Nephron progenitor cell (in vitro differentiated cells): ENCODE measurements around the gene OSGEPL1.

ENCODE experiments used
- DNase-seq: peaks from one replicate; pipeline ENCODE4 v3.0.0; 2021
- H3K27ac Mint-ChIP-seq: 2 replicates; pipeline ENCODE4 v1.8.0; 2021; ENCODE audit warnings: mild to moderate bottlenecking, moderate library complexity, mixed read lengths
- H3K27me3 Mint-ChIP-seq: 2 replicates; pipeline ENCODE4 v1.8.0; 2021; ENCODE audit warnings: mild to moderate bottlenecking, low read depth, mixed read lengths; ENCODE audit not compliant: poor library complexity
- H3K36me3 Mint-ChIP-seq: 2 replicates; pipeline ENCODE4 v1.8.0; 2021; ENCODE audit warnings: low read depth, mixed read lengths
- H3K4me1 Mint-ChIP-seq: 2 replicates; pipeline ENCODE4 v1.8.0; 2021; ENCODE audit warnings: mixed read lengths
- H3K4me3 Mint-ChIP-seq: 2 replicates; pipeline ENCODE4 v1.8.0; 2021; ENCODE audit warnings: mild to moderate bottlenecking, moderate library complexity, mixed read lengths
- H3K9me3 Mint-ChIP-seq: 2 replicates; pipeline ENCODE4 v1.8.0; 2021; ENCODE audit warnings: mild to moderate bottlenecking, moderate library complexity, mixed read lengths
- CTCF ChIP-seq: fragments of 200-600 bp; sonication (generic); IDR thresholded peaks from 2 replicates; pipeline ENCODE4 v1.5.0; 2021; ENCODE audit warnings: antibody characterized with exemption

The OSGEPL1 gene

DNA sequence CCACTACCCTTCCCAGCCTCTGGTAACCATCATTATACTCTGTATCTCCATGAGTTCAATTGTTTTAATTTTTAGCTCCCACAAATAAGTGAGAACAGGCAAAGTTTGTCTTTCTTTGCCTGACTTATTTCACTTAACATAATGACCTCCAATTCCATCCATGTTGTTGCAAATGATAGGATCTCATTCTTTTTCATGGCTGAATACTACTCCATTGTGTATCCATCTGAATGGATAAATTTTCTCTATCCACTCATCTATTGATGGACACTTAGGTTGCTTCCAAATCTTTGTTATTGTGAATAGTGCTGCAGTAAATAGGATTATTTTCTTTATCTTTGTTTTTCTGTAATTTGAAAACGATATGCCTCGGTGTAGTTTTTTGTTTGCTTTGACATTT lies 61.9 kb downstream of the OSGEPL1 start:
- H3K36me3 Mint-ChIP-seq: no peaks in the 10 kb centered on the region
- H3K9me3 Mint-ChIP-seq: no peaks in the 10 kb centered on the region
- no peak for DNase-seq
- H3K4me1 Mint-ChIP-seq: no peaks in the 10 kb centered on the region
- TF ChIP-seq CTCF: no peak
- no peak overlapping the region for H3K4me3 Mint-ChIP-seq
- H3K27ac Mint-ChIP-seq: no peak overlapping the region
- H3K27me3 Mint-ChIP-seq: peaks cover 4% of the 10 kb centered on the region

DNA sequence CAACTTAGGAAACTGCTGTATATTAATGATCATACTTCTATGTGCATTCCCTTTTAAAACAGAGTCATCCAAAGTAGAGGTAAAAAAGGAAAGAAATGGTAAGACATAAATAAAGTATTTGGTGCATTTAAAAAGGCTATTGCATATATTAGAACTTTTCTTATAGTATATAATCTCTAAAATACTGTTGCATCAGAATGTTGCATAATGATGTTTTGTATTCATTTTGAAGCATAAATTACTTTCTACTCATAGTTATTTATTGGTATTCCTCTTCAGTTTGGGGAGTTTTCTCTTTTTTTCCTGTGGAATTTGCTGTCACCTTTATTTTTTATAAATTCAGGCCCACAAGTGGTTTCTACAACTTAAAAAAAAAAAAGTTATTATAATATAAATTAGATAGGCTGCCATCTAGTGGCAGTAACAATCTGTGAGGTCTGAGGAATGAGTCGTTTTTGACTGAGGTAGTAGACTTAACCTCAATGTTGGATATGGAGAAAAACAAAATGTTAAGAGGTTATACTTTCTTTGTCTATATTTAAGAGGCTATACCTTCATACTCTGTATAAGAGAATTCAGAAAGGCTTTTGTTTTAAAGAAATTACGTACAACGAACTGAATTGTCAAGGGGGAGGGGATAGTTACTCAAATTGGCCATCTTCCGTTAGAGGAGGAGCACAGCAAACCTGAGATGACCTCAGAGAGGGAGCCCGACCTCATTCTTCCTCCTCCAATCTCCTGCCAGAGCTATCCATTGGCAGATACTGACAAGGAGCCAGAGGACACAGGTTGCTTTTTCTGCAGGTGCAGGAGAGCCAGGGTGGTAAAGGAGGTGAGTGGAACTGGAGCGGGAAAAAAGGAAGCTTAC lies 64.3 kb downstream of the OSGEPL1 start:
- peaks cover 8% of the 10 kb centered on the region for H3K27me3 Mint-ChIP-seq
- peaks cover 3% of the 10 kb centered on the region for H3K36me3 Mint-ChIP-seq
- H3K4me3 Mint-ChIP-seq: peak overlapping the region; percentile 62
- peak; percentile 66 for TF ChIP-seq CTCF
- DNase-seq: no peak
- H3K9me3 Mint-ChIP-seq: no peaks in the 10 kb centered on the region
- H3K4me1 Mint-ChIP-seq: no peaks in the 10 kb centered on the region
- H3K27ac Mint-ChIP-seq: no peak overlapping the region
